Upper lobe of left lung (tissue), 4 donors: ENCODE data around the gene MAMDC4.

Experiments used
- EP300 ChIP-seq, 4 donors: sonication (generic); formaldehyde crosslinking; IDR thresholded peaks; one replicate each; pipeline ENCODE4 v1.5.1; 2017; ENCODE audit warnings: antibody characterized with exemption in 4 of 4, control low read depth in 2 of 4
- POLR2A ChIP-seq, 4 donors: fragments of 450-650 bp; IDR thresholded peaks; one replicate each; pipeline ENCODE4 v1.5.1; 2016 to 2017; ENCODE audit warnings: antibody characterized with exemption in 4 of 4, mild to moderate bottlenecking in 2 of 4

DNA sequence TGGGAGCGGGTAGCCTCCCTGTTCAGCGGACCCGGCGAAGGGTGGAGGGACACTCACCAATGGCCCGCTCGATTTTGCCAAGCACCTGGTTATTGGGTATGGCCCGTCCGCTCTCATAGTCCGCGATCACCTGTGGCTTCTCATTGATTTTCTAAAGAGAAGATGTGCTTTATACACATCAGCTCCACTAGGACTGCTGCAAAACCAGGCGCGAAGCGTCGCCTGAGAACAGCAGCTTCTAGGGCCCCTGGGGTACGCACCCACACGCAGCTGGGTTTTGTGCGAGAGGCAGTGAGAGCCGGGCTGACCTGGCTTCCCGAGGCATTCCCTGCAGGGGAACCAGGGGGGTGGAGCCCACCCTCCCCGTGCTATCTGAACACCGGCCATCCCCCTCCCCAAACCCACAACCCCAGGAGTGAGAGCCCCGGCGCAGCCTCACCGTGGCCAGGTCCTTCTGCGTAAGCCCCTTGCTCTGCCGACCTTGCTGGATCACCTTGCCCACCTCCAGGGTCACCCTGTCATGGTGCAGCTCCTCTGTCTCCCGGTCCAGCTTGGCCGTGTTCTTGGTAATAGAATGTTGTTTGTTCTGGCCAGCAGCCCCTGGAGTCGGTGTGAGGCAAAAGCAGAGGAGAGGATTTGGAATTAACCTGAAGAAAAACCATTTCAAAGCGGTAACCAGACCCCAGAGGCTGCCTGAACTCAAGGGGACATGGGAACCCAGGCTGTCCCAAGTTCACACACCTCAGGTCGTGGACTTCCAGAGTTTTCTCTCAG, 10.9 kb downstream of the MAMDC4 start:
- TF ChIP-seq EP300 (IDR thresholded peaks at IDR 0.05) (no peak), POLR2A (IDR thresholded peaks at IDR 0.05) (no peak)
